H54 (cell line): Measurements from ENCODE around the gene GHRHR.

ENCODE experiments used
- DNase-seq: peaks from one replicate; pipeline ENCODE4 v3.0.0; 2011; ENCODE audit warnings: low spot score, mixed read lengths; ENCODE audit not compliant: insufficient read length
- FAIRE-seq: peaks from 3 replicates; lab custom pipeline; 2011; peaks lifted over from hg19 to GRCh38; lab: Jason Lieb, UNC
- POLR2A ChIP-seq: IDR thresholded peaks from 2 replicates; pipeline ENCODE4 v1.6.1; 2011; ENCODE audit warnings: low read depth, mild to moderate bottlenecking, low read length

The GHRHR gene

DNA sequence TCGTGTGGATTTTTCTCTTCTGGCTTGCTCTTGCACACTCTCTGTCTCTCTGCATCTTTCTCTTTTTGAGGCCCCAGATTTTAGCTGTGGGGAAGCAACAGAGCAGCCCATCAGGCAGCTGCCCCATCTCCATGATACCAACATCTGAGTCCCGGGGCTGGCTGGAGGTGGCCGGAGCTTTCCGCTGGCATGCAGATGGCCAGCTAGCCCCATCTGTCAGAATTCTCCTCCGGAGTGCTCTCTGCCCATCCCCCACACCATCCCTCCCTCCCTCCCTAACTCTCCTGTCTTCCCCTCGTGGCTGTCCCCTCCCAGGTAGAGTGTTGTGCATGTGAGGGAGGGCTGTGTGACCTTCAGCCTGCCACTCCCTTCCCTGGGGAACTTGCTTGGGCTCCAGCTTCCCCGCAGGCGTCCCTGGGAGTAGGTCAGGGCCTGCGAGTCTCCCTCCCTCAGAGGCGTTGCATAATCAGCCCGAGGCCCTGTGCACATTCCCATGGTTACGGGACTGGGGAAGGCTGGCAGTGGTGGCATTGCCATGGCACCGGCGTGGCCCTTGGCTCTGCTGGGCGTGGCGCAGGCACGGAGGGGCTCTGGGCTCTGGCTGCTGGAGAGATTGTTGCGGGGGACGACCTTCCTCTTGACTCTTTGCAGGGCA is 24.7 kb downstream of the GHRHR start:
- DNase-seq = peak; percentile 54
- FAIRE-seq = no peak
- TF ChIP-seq POLR2A = no peak

DNA sequence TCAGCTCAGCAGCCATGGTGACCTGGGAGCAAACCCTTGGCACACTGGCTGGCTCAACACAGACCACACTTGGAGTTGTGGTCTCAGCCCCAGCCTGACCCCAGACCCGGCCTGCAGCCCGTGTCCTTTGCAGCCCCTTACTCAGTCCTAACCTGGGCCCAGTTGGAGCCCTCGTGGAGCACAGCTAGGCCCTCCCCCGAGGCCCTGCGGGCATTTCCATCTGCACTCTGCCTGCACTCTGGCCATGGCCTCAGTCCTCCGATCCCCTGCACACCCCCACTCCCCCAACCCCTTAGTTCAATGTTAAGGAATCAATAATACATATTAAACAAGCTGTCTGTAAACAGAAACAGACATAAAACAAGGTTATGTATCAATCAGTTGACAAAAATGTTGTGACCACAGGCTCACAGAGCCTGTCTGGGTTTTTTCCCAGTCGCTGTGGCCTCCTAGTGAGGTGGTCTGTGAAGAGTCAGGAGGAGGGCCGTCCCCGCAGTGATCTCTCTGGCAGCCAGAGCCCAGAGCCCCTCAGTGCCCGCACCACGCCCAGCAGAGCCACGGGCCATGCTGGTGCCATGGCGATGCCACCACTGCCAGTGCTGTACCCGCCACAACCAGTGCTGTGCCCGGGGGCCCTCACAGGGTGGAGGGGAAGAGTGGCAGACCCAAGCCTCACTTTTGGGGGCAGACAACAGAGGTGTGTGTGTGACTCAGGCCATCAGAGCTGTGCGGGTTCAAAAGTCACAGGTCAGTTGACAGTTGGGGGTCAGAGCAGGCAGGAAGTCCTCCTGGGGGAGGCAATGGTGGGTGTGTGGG is 25.5 kb downstream of the GHRHR start:
- DNase-seq = no peak
- TF ChIP-seq POLR2A = no peak
- no peak for FAIRE-seq

DNA sequence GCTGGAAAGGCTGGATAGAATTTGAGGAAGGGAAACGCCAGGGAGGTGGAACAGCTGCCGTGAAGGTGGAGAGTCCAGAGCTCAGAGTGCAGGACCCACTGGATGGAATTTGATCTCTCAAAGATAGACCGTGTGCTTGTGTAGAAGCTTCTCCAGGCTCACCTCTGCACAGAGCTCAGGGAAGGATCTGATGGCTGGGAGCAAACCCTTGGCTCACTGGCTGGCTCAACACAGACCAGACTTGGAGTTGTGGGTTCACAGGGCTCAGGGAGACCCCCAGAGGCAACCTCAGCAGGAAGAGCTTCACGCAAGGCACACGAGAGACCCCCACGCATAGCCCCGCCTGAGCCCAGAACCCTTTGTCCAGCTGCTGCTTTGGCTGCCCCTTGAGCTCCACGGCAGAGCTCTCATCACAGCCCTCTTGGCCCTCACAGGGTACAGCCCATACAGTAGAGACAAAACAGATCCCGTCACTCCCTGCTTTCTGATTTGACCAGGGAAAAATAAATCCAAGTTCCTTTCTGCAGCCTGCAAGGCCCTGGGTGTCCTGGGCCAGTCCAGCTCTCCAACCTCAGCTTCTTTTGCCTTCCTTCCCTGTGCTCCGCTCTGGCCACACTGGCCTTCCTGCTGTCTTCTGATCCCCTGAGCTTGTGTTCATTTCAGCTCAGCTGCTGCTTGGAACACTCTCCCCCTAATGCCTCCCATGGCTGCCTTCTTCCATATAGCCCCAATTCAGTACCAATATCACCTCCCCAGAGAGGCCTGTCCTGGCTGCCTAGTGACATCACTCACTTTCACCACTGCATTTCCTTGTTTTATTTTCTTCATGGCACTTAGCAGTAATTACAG is 26.3 kb downstream of the GHRHR start:
- no peak for FAIRE-seq
- DNase-seq = no peak
- no peak for TF ChIP-seq POLR2A

DNA sequence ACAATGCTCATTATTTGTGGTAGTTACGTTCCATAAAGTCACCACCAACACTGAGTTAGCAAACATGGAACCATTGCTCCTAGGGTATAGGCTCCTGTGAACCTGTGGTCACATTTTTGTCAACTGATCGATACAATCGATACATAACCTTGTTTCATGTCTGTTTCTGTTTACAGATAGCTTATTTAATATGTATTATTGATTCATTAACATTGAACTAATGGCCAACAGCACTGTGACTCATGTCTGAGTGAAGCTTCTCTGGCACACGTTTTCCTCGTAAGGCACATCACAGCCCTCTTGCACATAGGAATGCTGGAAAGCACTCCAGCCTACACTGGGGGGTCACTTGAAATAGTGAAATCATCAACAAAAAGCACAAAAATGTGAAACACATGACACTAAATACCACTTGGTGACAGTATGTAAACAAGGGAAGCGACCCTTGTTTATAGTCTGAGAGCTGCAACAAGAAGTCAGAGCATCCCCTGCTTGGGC is 27.0 kb downstream of the GHRHR start:
- no peak for TF ChIP-seq POLR2A
- FAIRE-seq = no peak

DNA sequence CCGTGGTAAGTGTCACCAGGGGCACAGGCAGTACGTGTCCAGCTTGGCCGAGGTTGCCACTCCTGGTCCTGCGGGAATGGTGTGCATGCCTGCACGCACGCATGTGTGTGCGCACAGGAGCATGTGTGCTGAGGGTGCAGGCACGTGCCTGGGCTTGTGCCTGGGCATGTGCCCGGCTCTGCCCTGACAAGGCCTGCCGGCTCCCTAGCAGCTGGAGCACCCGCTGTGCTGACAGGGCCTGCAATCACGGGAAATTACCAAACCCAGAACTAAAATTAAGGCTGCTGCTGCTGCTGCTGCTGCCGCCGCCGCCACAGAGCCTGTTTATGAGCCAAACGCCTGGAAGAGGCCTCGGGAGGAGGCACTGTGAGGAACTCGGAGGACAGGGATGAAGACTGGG is 28.7 kb downstream of the GHRHR start:
- 0 out of 2 replicates have a peak, but pooled peaks have one; percentile 10 for TF ChIP-seq POLR2A
- no peak for FAIRE-seq
- DNase-seq = no peak

More for the DNA sequence above, 27.0 kb downstream of the GHRHR start:
- DNase-seq = no peak

DNA sequence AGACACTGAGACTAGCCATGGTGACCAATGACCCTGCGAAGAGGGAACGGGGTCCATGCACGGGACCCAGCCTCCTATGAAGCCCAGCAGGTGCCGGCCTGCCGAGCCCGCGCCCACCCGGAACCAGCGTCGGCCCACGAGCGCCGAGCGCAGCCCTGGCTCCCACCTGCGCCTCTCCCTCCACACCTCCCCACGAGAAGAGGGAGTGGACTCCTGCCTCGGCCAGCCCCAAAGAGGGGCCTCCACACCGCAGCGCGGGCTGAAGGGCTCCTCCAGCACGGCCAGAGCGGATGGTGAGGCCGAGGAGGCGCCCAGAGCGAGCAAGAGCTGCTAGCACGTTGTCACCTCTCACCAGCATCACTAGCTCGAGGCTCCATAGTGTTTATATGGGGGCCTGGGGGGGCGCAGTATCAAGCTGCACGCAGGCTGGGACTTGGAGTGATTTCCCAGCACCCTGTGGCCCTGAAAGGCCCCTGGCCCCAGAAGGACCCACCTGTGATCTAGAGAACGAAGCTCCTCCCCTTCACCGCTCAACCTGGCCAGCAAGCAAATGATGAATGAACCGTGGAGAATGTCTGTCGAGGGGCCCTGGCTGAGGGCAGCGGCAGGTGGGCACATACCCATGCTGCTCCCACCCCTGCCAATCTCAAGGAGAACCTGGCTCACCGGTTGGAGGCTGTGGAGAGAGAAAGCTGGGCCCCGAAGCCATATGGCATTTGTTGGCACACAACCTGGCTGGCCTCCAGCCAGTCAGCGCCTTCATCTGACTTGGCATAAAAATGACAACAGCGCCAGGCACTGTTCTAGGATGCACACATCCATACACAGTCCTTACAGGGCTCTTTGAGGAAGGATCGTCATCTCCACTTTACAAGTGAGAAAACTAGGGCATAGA is 30.7 kb downstream of the GHRHR start:
- TF ChIP-seq POLR2A = no peak
- FAIRE-seq (no peak), DNase-seq (no peak)

DNA sequence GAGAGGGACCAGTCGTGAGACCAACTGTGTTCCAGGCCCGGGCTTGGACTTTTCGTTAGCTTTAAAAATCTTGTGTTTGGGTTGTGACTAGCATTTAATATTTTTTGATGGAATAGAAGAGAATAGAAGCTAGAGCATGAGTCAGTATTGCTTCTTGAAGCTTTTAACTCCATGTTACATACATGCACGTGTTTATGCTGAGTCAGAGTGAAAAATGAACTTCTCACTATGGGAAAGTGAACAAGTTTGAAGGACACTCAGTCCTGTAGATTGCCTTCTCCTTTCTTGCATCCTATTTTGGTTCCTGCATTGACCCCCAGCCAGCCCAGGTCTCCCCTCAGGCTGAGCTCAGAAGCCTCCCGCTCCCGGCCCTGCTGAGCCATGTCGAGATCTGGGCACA is 31.8 kb downstream of the GHRHR start:
- TF ChIP-seq POLR2A = no peak
- FAIRE-seq (no peak), DNase-seq (no peak)

DNA sequence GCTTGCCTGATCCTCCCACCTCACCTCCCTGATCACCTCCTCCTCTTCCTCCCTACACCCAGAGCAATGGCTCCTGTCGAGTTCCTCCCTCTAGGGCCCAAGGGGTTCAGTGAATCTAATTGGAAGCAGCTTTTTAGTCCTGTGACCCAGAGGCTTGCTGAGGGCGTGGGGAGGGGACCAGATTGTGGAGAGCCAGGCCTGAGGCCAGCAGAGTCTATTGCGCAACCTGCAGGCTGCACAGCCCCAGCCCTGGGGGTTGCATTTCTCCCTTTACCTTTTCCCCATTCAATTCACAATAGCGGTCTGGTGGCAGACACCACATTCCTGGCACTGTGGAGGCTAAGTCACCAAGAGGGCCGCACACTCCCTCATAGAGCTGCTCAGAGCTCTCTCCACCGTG is 32.5 kb downstream of the GHRHR start:
- no peak for TF ChIP-seq POLR2A
- FAIRE-seq (no peak), DNase-seq (no peak)

DNA sequence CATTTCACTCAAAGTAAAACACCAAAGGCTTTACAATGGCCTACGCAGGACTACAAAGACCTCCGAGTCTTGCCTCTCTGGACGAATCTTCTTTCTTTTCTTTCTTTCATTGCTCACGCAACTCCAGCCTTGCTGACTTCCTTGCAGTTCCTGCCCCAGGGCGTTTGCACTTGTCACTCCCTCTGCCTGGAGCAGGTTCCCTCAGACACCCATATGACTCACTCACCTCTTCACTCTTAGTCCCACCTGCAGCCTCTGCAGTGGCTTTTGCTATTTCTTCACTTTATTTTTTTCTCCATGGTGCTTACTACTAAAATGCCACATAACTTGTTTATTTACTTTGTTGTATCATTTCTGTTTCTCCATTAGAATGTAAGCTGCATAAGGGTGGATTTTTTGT is 33.1 kb downstream of the GHRHR start:
- FAIRE-seq = no peak
- TF ChIP-seq POLR2A = no peak
- DNase-seq = no peak

DNA sequence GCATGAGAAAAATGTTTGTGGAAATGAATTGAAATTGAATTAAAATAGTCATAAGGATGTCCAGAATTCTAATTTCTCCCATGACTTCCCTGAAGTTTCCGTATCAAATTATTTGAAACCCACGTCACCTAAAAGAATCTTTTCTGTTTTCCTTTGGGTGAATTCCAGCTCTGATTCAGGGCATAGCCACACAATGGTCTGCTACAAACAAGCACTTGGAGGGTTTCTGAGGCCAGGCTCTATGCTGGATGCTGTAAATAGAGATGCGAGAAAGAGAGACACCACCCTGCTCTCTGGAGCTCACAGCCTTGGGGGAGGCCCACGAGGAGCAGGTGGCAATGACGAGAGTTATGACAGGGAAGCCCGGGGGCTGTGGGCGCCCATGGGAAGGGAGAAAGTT is 33.6 kb downstream of the GHRHR start:
- FAIRE-seq = no peak
- TF ChIP-seq POLR2A = no peak
- DNase-seq = no peak

DNA sequence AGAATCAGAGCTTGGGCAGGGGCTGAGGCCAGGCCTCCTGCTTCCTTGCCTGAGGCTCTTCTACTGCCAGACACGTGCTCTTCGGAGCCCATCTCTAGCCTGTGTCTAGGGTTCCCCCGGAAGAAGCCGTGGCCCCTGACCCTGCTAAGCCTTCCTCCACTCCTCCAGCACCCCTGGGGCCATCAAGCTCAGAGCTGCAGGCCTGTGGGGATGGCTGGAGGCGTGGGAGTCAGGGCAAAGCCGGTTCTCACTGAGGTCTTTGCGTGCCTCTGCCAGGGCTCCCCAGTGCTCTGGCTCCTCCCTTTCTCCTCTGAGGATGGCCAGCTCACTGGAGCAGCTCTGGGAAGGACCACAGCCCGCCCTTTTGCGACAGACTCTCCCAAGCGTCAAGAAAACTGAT is 34.4 kb downstream of the GHRHR start:
- no peak for TF ChIP-seq POLR2A
- DNase-seq = no peak
- FAIRE-seq = no peak

DNA sequence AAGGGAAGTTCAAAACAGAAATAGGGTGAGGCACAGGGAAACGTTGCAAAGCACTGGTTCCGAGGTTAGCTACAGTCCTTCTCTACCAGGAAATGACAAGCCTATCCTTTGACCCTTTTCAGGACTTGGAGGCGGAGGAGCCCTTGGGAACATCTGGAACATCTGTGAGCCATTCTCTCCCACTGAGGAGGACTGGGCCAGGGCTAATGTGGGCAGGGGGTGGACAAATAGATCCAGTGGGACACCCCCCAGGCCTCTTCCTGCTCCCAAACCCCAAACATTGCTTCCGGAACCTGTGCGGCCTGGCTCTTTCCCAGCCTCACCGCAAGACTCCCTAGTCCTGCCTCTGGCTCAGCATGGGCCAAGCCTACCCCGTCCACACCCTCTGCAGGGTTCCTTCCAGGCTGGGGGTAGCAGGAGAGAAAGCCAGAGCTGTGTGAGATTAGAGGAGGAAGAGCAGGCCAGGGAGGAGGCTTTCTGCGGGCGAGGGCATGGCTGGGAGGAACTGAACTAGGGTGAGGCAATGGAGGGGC is 36.5 kb downstream of the GHRHR start:
- no peak for FAIRE-seq
- no peak for DNase-seq
- TF ChIP-seq POLR2A = no peak

DNA sequence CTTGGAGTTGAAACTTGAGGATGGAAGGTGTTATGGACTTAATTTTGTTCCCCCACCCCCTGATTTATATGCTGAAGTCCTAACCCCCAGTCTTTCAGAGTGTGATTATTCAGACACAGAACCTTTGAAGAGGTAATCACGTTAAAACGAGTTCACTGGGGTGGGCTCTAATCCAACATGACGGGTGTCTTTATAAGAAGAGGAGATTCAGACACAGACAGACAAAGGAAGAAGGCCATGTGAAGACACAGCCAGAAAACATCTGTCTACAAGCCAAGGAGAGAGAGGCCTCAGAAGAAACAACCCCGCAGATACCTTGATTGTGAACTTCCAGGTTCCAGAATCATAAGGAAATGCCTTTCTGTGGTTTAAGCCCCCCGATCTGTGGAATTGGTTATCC is 37.0 kb downstream of the GHRHR start:
- no peak for TF ChIP-seq POLR2A
- DNase-seq = no peak
- no peak for FAIRE-seq
